CD8-positive, alpha-beta memory T cell (primary cell): Measurements from ENCODE around the gene ADGRB3. TPM values are rescaled to one million over a fixed set of nuclear protein-coding genes. Genes with fewer than 3 reads are reported as not detected.

Source experiments
- CTCF ChIA-PET: fragments of 350-600 bp; sonication (Branson Sonifier 250); formaldehyde crosslinking; loops from one replicate; lab custom pipeline; 2021; ENCODE audit warnings: antibody characterized with exemption; lab: Charles Lee
- POLR2A ChIA-PET: fragments of 350-600 bp; sonication (Branson Sonifier 250); formaldehyde crosslinking; loops from one replicate; lab custom pipeline; 2021; ENCODE audit warnings: antibody characterized with exemption; lab: Charles Lee
- DNase-seq, 5 donors: peaks; one replicate each; pipeline versions ENCODE4 v3.0.0 to v3.0.0-alpha.2; 2020 to 2022; ENCODE audit warnings: mixed read lengths in 1 of 5
- H3K27ac ChIP-seq: one replicate; pipeline ENCODE4 v1.7.0; 2013; ENCODE audit warnings: low read depth, mild to moderate bottlenecking, low read length, moderate library complexity
- H3K27me3 ChIP-seq: 2 replicates; pipeline ENCODE4 v1.7.0; 2013; ENCODE audit warnings: low read length, mild to moderate bottlenecking; ENCODE audit not compliant: insufficient read depth, poor library complexity, severe bottlenecking
- H3K36me3 ChIP-seq: 2 replicates; pipeline ENCODE4 v1.7.0; 2013; ENCODE audit warnings: mild to moderate bottlenecking, low read length, moderate library complexity; ENCODE audit not compliant: insufficient read depth
- H3K4me1 ChIP-seq: 2 replicates; pipeline ENCODE4 v1.7.0; 2013; ENCODE audit warnings: mild to moderate bottlenecking, low read length, moderate library complexity; ENCODE audit not compliant: insufficient read depth
- H3K4me3 ChIP-seq: 2 replicates; pipeline ENCODE4 v1.7.0; 2013; ENCODE audit warnings: mild to moderate bottlenecking, low read length
- H3K9me3 ChIP-seq: 2 replicates; pipeline ENCODE4 v1.7.0; 2013; ENCODE audit warnings: mild to moderate bottlenecking, low read length
- H3K27ac Mint-ChIP-seq, 8 donors: one replicate each; pipeline ENCODE4 v1.8.0; 2020 to 2021; ENCODE audit warnings: mixed read lengths in 8 of 8, mild to moderate bottlenecking in 6 of 8, inconsistent platforms in 3 of 8, moderate library complexity in 3 of 8
- H3K27me3 Mint-ChIP-seq, 2 donors: one replicate each; pipeline ENCODE4 v1.8.0; 2020 to 2021; ENCODE audit warnings: mixed read lengths in 2 of 2, mild to moderate bottlenecking in 1 of 2, moderate library complexity in 1 of 2
- H3K36me3 Mint-ChIP-seq, 3 donors: one replicate each; pipeline ENCODE4 v1.8.0; 2020 to 2021; ENCODE audit warnings: mixed read lengths in 3 of 3, inconsistent platforms in 1 of 3, mild to moderate bottlenecking in 1 of 3
- H3K4me1 Mint-ChIP-seq, 3 donors: one replicate each; pipeline ENCODE4 v1.8.0; 2020 to 2021; ENCODE audit warnings: mixed read lengths in 3 of 3, inconsistent platforms in 1 of 3, mild to moderate bottlenecking in 1 of 3
- H3K4me3 Mint-ChIP-seq, 7 donors: one replicate each; pipeline ENCODE4 v1.8.0; 2020 to 2021; ENCODE audit warnings: mixed read lengths in 7 of 7, mild to moderate bottlenecking in 6 of 7, moderate library complexity in 4 of 7, inconsistent platforms in 2 of 7
- H3K9me3 Mint-ChIP-seq, 5 donors: one replicate each; pipeline ENCODE4 v1.8.0; 2020 to 2022; ENCODE audit warnings: mixed read lengths in 5 of 5, mild to moderate bottlenecking in 3 of 5, moderate library complexity in 2 of 5, inconsistent platforms in 1 of 5
- polyA plus RNA-seq: library from polyadenylated mRNA; unstranded; fragments of 300-500 nt; fragmentation: Illumina TruSeq; gene quantifications from one replicate; pipeline ENCODE4 v1.2.3, GENCODE V29; 2021
- total RNA-seq, 2 experiments: library from RNA; stranded (reverse); gene quantifications; one replicate each; pipeline ENCODE4 v1.2.3, GENCODE V29; 2021

The ADGRB3 gene
- total and polyA plus RNA-seq, 3 experiments from 2014 or later, result not detected

DNA sequence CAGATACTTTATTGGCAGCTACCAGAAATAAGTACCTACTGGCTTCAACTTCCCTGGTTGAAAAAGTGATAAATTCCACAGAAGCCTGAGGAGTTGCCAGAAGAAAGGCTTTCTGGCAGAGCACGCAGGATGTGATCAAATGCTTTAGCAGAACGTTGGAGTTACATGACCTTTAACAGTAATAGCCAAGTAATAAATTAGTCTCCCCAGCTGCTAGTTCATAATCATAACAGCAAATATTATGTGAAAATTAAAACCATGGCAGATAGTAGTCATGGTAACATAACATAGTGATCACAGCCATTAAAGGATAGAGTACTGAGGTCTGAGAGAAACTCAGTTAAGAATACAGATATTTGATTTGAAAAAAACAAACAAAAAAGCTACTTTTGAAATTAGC lies 567.7 kb downstream of the ADGRB3 start:
- no peaks in the 10 kb centered on the region for H3K36me3 Mint-ChIP-seq
- H3K4me3 Mint-ChIP-seq, result no peak overlapping the region
- CTCF ChIA-PET, result no interaction called here

DNA sequence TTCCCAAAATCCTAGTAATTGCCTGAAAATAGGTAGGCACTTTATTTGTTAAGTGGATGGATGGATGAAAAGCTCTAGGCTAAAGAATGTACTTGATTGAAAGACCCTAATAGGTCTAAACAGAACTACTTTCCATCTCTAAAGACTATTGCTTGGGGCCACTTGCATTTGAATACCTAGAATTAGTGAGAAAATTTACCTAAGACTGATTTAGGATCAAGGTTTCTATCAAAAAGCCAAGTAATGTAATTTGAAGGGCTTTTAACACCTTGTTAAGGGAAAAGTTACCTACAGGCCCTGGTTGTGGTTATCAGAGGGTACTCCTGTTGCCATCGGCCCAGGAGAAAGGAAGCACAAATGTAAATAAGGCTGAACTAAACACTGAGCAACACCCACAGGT lies 581.0 kb downstream of the ADGRB3 start:
- Mint-ChIP-seq H3K27me3 (peaks cover 0 to 1% of the 10 kb centered on the region in 2 donors), H3K4me3 (no peak overlapping the region), H3K9me3 (peaks cover 0 to 4% (median 4%) of the 10 kb centered on the region in 5 donors), H3K4me1 (no peaks in the 10 kb centered on the region), H3K36me3 (no peaks in the 10 kb centered on the region), H3K27ac (no peak overlapping the region)
- Histone ChIP-seq H3K27me3 (no peaks in the 10 kb centered on the region), H3K4me3 (no peak overlapping the region), H3K9me3 (no peaks in the 10 kb centered on the region), H3K36me3 (no peaks in the 10 kb centered on the region), H3K4me1 (no peaks in the 10 kb centered on the region), H3K27ac (no peak overlapping the region)
- POLR2A ChIA-PET, result no interaction called here
- no peak for DNase-seq
- CTCF ChIA-PET, result no interaction called here

More for the DNA sequence above, 567.7 kb downstream of the ADGRB3 start:
- no peak overlapping the region for H3K27ac ChIP-seq
- Mint-ChIP-seq H3K9me3 (peaks cover 2 to 5% (median 3%) of the 10 kb centered on the region in 5 donors), H3K27ac (no peak overlapping the region), H3K4me1 (no peaks in the 10 kb centered on the region), H3K27me3 (no peaks in the 10 kb centered on the region)
- H3K27me3 ChIP-seq, result no peaks in the 10 kb centered on the region
- no peaks in the 10 kb centered on the region for H3K36me3 ChIP-seq
- POLR2A ChIA-PET, result no interaction called here
- DNase-seq, result no peak
- H3K4me3 ChIP-seq, result no peak overlapping the region
- H3K4me1 ChIP-seq, result no peaks in the 10 kb centered on the region
- H3K9me3 ChIP-seq, result no peaks in the 10 kb centered on the region

DNA sequence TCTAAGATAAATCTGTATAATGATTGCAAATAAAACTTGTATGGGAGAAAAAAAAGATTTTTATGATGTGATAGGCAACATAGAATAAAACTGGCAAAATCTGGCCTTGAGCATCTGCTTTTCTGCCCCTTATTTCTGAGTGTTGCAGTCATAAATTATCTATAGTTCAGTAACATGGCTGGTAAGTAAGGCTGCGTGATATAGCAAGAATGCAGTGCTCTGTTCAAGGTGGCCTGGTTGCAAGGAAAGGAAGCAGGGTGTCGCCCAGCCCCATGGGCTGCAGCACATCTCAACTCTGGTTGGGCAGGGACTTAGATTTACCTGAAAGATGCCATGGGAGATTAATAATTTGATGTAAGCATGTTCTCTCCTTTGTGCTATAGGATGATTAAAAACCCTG lies 582.3 kb downstream of the ADGRB3 start:
- no peak overlapping the region for H3K4me3 ChIP-seq
- Mint-ChIP-seq H3K36me3 (no peaks in the 10 kb centered on the region), H3K4me3 (no peak overlapping the region), H3K9me3 (peaks cover 0 to 11% (median 4%) of the 10 kb centered on the region in 5 donors), H3K4me1 (no peaks in the 10 kb centered on the region), H3K27ac (no peak overlapping the region), H3K27me3 (peaks cover 0 to 1% of the 10 kb centered on the region in 2 donors)
- POLR2A ChIA-PET, result no interaction called here
- no peak overlapping the region for H3K27ac ChIP-seq
- H3K9me3 ChIP-seq, result no peaks in the 10 kb centered on the region
- no peak for DNase-seq
- no peaks in the 10 kb centered on the region for H3K27me3 ChIP-seq
- CTCF ChIA-PET, result no interaction called here
- no peaks in the 10 kb centered on the region for H3K4me1 ChIP-seq
- no peaks in the 10 kb centered on the region for H3K36me3 ChIP-seq

DNA sequence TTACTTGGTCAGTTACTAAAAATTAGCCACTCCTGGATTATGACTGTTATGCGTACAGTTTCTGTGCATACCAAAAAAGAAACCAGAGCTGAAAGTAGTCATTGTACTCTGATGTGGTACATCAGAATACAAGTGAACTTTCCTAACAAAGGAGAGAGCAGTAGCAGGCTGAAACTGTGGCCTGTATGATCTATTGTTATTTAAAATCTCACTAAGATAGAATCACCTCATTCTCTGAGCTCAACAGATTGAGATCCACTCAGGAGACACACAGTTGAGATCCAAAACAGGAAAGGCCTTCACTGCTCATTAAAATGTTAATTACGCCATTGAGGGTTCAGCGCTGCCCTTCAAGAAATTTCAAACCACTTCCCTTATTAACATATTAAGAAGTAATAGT lies 585.3 kb downstream of the ADGRB3 start:
- Histone ChIP-seq H3K4me3 (no peak overlapping the region), H3K27me3 (no peaks in the 10 kb centered on the region), H3K4me1 (no peaks in the 10 kb centered on the region), H3K27ac (no peak overlapping the region), H3K36me3 (no peaks in the 10 kb centered on the region), H3K9me3 (no peaks in the 10 kb centered on the region)
- H3K4me1 Mint-ChIP-seq, result no peaks in the 10 kb centered on the region
- ChIA-PET POLR2A (no interaction called here), CTCF (no interaction called here)
- H3K36me3 Mint-ChIP-seq, result no peaks in the 10 kb centered on the region
- H3K4me3 Mint-ChIP-seq, result no peak overlapping the region
- H3K27me3 Mint-ChIP-seq, result peaks cover 0 to 1% of the 10 kb centered on the region in 2 donors
- no peak for DNase-seq
- peaks cover 0 to 11% (median 2%) of the 10 kb centered on the region in 5 donors for H3K9me3 Mint-ChIP-seq
- no peak overlapping the region for H3K27ac Mint-ChIP-seq

DNA sequence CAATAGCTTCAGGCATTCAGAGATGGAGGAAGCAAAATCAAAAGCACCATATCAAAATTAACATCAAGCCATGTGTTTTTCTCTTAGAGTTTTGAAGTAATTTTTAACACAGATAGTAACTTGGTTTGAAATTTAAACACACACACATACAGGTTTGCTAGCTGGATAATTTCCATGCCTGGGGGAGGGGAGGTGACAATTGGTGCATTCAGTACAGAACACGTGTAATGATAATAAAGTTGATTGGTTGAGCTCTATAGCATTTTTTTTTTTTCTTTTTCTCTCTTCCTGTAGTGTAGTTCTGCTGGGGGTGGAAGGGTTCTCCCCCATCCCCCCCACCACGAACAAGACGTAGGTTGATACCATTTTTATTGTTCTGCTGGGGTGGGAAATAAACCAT lies 596.9 kb downstream of the ADGRB3 start:
- no peaks in the 10 kb centered on the region for H3K27me3 Mint-ChIP-seq
- Histone ChIP-seq H3K4me1 (no peaks in the 10 kb centered on the region), H3K9me3 (no peaks in the 10 kb centered on the region), H3K36me3 (no peaks in the 10 kb centered on the region), H3K27me3 (no peaks in the 10 kb centered on the region), H3K27ac (no peak overlapping the region), H3K4me3 (no peak overlapping the region)
- CTCF ChIA-PET, result no interaction called here
- no peak overlapping the region for H3K27ac Mint-ChIP-seq
- H3K9me3 Mint-ChIP-seq, result peaks cover 0 to 8% (median 3%) of the 10 kb centered on the region in 5 donors
- DNase-seq, result no peak
- H3K4me1 Mint-ChIP-seq, result no peaks in the 10 kb centered on the region
- H3K36me3 Mint-ChIP-seq, result no peaks in the 10 kb centered on the region
- H3K4me3 Mint-ChIP-seq, result no peak overlapping the region
- POLR2A ChIA-PET, result no interaction called here

DNA sequence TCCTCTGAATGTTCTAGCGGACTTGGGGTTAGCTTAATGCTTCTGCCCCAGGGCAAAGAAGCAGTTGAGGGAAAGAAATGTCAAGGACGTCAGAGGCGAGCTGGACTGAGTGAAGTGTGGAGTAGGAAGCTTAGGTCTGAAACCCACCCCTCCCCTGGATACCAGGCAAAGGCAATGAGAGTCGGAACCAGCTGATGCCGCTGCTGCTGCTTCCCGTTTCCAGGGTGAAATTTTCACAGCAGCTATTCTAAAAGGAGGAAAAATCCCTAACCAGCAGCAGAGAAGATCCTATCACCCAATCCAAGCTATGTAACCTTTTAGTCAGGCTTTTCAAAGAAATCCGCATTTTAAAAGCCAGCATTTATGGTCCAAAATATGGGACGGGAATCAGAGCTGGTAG lies 597.4 kb downstream of the ADGRB3 start:
- Histone ChIP-seq H3K9me3 (no peaks in the 10 kb centered on the region), H3K27me3 (no peaks in the 10 kb centered on the region), H3K4me3 (no peak overlapping the region), H3K4me1 (no peaks in the 10 kb centered on the region), H3K27ac (no peak overlapping the region), H3K36me3 (no peaks in the 10 kb centered on the region)
- POLR2A ChIA-PET, result no interaction called here
- Mint-ChIP-seq H3K4me1 (no peaks in the 10 kb centered on the region), H3K9me3 (peaks cover 0 to 8% (median 3%) of the 10 kb centered on the region in 5 donors), H3K27me3 (no peaks in the 10 kb centered on the region), H3K36me3 (no peaks in the 10 kb centered on the region), H3K4me3 (no peak overlapping the region), H3K27ac (no peak overlapping the region)
- DNase-seq, result no peak
- CTCF ChIA-PET, result no interaction called here

DNA sequence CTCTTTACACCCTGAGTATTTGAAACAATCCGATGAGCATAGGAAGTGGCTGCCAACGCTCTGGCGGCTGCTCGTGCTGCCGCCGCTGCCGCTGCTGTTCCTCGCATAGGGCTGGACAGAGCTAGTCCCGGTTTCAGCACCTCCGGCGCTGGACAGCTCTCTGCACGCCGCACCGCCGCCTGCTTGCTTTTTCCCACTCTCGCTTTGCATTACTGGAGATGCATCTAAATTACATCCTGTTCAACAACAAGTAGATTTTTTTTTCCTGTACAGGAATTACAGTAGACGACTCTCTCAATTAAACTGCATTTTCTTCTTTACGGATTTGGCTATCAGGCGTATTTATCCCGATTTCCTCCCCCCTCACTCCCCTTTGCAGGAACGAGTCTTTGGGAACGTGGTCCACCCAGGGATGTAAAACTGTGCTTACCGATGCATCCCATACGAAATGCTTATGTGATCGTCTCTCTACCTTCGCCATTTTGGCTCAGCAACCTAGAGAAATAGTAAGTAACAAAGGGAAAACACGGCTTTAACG lies 597.9 kb downstream of the ADGRB3 start:
- H3K27me3 ChIP-seq, result no peaks in the 10 kb centered on the region
- Mint-ChIP-seq H3K9me3 (peaks cover 0 to 8% (median 6%) of the 10 kb centered on the region in 5 donors), H3K4me3 (no peak overlapping the region), H3K27ac (no peak overlapping the region), H3K27me3 (no peaks in the 10 kb centered on the region), H3K4me1 (no peaks in the 10 kb centered on the region), H3K36me3 (no peaks in the 10 kb centered on the region)
- H3K9me3 ChIP-seq, result no peaks in the 10 kb centered on the region
- H3K36me3 ChIP-seq, result no peaks in the 10 kb centered on the region
- no peak overlapping the region for H3K27ac ChIP-seq
- no peaks in the 10 kb centered on the region for H3K4me1 ChIP-seq
- CTCF ChIA-PET, result no interaction called here
- H3K4me3 ChIP-seq, result no peak overlapping the region
- POLR2A ChIA-PET, result no interaction called here
- peak in 1 of 5 donors; percentile 5 for DNase-seq

DNA sequence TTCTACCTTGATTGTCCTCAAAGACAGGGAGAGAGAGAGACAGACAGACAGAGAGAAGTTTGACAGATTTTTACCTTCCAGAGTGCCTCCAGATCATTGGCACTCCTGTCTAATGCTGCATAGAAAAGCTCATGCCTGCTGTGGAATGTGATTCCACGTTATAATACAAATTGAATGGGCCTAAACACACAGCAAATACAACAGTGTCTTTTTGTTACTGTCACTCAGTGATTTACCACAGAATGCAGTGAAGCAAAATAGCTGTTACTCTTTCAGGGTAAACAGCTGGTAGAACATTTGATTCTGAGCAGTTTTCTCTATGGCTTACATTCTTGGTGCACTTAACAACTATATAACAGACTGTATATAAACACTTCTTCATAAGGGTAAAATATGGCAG lies 603.0 kb downstream of the ADGRB3 start:
- no peaks in the 10 kb centered on the region for H3K4me1 ChIP-seq
- H3K27ac Mint-ChIP-seq, result no peak overlapping the region
- POLR2A ChIA-PET, result no interaction called here

More for the DNA sequence above, 603.0 kb downstream of the ADGRB3 start:
- Histone ChIP-seq H3K27me3 (no peaks in the 10 kb centered on the region), H3K4me3 (no peak overlapping the region), H3K36me3 (no peaks in the 10 kb centered on the region), H3K27ac (no peak overlapping the region), H3K9me3 (no peaks in the 10 kb centered on the region)
- no peak for DNase-seq
- Mint-ChIP-seq H3K36me3 (no peaks in the 10 kb centered on the region), H3K4me3 (no peak overlapping the region), H3K27me3 (no peaks in the 10 kb centered on the region), H3K4me1 (no peaks in the 10 kb centered on the region), H3K9me3 (peaks cover 0 to 7% (median 1%) of the 10 kb centered on the region in 5 donors)
- CTCF ChIA-PET, result no interaction called here
